Measurements from ENCODE around the gene NNT. TPM values are rescaled to one million over a fixed set of nuclear protein-coding genes. Genes with fewer than 3 reads are reported as not detected.
"Not testable (repeated sequence)": the region's sequence is repeated elsewhere in the genome, so short reads cannot be mapped to it uniquely, and the experiment has no call there.

NNT gene
- total RNA-seq, 2 donors from 2014 or later = 63.2 to 70.6 TPM

GRCh38 chr5:43700601-43701000 lies 97.6 kb downstream of the NNT start:
- Mint-ChIP-seq H3K36me3 (peaks cover 19% of the 10 kb centered on the region), H3K9me3 (peaks cover 4% of the 10 kb centered on the region), H3K4me1 (ENCODE audit: low read depth in 2 of 2) (peaks cover 8 to 19% of the 10 kb centered on the region in 2 donors), H3K27ac (no peak overlapping the region), H3K4me3 (no peak overlapping the region), H3K27me3 (no peaks in the 10 kb centered on the region)
- DNase-seq (ENCODE audit: low spot score) = no peak
- ATAC-seq = no peak

GRCh38 chr5:43701227-43701626 lies 98.2 kb downstream of the NNT start:
- no peak for DNase-seq (ENCODE audit: low spot score)
- H3K27ac Mint-ChIP-seq = no peak overlapping the region
- H3K36me3 Mint-ChIP-seq = peaks cover 13% of the 10 kb centered on the region
- peaks cover 6 to 17% of the 10 kb centered on the region in 2 donors for H3K4me1 Mint-ChIP-seq (ENCODE audit: low read depth in 2 of 2)
- ATAC-seq = no peak
- no peak overlapping the region for H3K4me3 Mint-ChIP-seq
- no peaks in the 10 kb centered on the region for H3K27me3 Mint-ChIP-seq
- H3K9me3 Mint-ChIP-seq = no peaks in the 10 kb centered on the region

- H3K27me3 Mint-ChIP-seq = no peaks in the 10 kb centered on the region
- no peaks in the 10 kb centered on the region for H3K9me3 Mint-ChIP-seq
- H3K4me1 Mint-ChIP-seq (ENCODE audit: low read depth in 2 of 2) = peaks cover 4 to 14% of the 10 kb centered on the region in 2 donors
- H3K4me3 Mint-ChIP-seq = no peak overlapping the region
- no peak for DNase-seq (ENCODE audit: low spot score)
- peaks cover 9% of the 10 kb centered on the region for H3K36me3 Mint-ChIP-seq
- ATAC-seq = no peak
- no peak overlapping the region for H3K27ac Mint-ChIP-seq
Observed at GRCh38 chr5:43702293-43702692, 99.3 kb downstream of the NNT start.

- Mint-ChIP-seq H3K9me3 (no peaks in the 10 kb centered on the region), H3K27ac (no peak overlapping the region), H3K36me3 (peaks cover 8% of the 10 kb centered on the region), H3K4me3 (no peak overlapping the region), H3K27me3 (no peaks in the 10 kb centered on the region), H3K4me1 (ENCODE audit: low read depth in 2 of 2) (peaks cover 0 to 10% of the 10 kb centered on the region in 2 donors)
- DNase-seq (ENCODE audit: low spot score) = no peak
- no peak for ATAC-seq
Observed at GRCh38 chr5:43702815-43703214, 99.8 kb downstream of the NNT start.

- DNase-seq (ENCODE audit: low spot score) (no peak), ATAC-seq (no peak)
- Mint-ChIP-seq H3K27me3 (no peaks in the 10 kb centered on the region), H3K4me1 (ENCODE audit: low read depth in 2 of 2) (peaks cover 0 to 7% of the 10 kb centered on the region in 2 donors), H3K4me3 (no peak overlapping the region), H3K36me3 (peaks cover 8% of the 10 kb centered on the region), H3K27ac (no peak overlapping the region), H3K9me3 (no peaks in the 10 kb centered on the region)
Observed at GRCh38 chr5:43704243-43704642, 101.3 kb downstream of the NNT start.

- not testable (repeated sequence) for H3K4me1 Mint-ChIP-seq (ENCODE audit: low read depth in 2 of 2); H3K4me3 Mint-ChIP-seq; ATAC-seq; H3K27me3 Mint-ChIP-seq; H3K36me3 Mint-ChIP-seq; H3K9me3 Mint-ChIP-seq; H3K27ac Mint-ChIP-seq; DNase-seq (ENCODE audit: low spot score)
Observed at GRCh38 chr5:43706576-43706975, 103.6 kb downstream of the NNT start.

GRCh38 chr5:43711496-43711895 lies 108.5 kb downstream of the NNT start:
- H3K4me3 Mint-ChIP-seq = no peak overlapping the region
- ATAC-seq (no peak), DNase-seq (ENCODE audit: low spot score) (no peak)
- H3K4me1 Mint-ChIP-seq (ENCODE audit: low read depth in 2 of 2) = no peaks in the 10 kb centered on the region
- no peaks in the 10 kb centered on the region for H3K27me3 Mint-ChIP-seq
- no peaks in the 10 kb centered on the region for H3K9me3 Mint-ChIP-seq
- no peaks in the 10 kb centered on the region for H3K36me3 Mint-ChIP-seq
- H3K27ac Mint-ChIP-seq = no peak overlapping the region

- Mint-ChIP-seq H3K36me3 (no peaks in the 10 kb centered on the region), H3K27ac (no peak overlapping the region), H3K9me3 (no peaks in the 10 kb centered on the region), H3K27me3 (no peaks in the 10 kb centered on the region), H3K4me1 (ENCODE audit: low read depth in 2 of 2) (no peaks in the 10 kb centered on the region), H3K4me3 (no peak overlapping the region)
- DNase-seq (ENCODE audit: low spot score) (no peak), ATAC-seq (no peak)
Observed at GRCh38 chr5:43712081-43712480, 109.1 kb downstream of the NNT start.

- H3K27ac Mint-ChIP-seq; H3K4me3 Mint-ChIP-seq; ATAC-seq; DNase-seq (ENCODE audit: low spot score); H3K9me3 Mint-ChIP-seq; H3K27me3 Mint-ChIP-seq; H3K36me3 Mint-ChIP-seq; H3K4me1 Mint-ChIP-seq (ENCODE audit: low read depth in 2 of 2): not testable (repeated sequence)
Observed at GRCh38 chr5:43719783-43720182, 116.8 kb downstream of the NNT start.

- Mint-ChIP-seq H3K27ac (no peak overlapping the region), H3K27me3 (peaks cover 8 to 22% of the 10 kb centered on the region in 2 donors), H3K9me3 (peaks cover 3% of the 10 kb centered on the region), H3K4me1 (ENCODE audit: low read depth in 2 of 2) (no peaks in the 10 kb centered on the region), H3K4me3 (no peak overlapping the region), H3K36me3 (no peaks in the 10 kb centered on the region)
- no peak for DNase-seq (ENCODE audit: low spot score)
- no peak for ATAC-seq
Observed at GRCh38 chr5:43728581-43728980, 125.6 kb downstream of the NNT start.

GRCh38 chr5:43729846-43730478 lies 127.0 kb downstream of the NNT start:
- DNase-seq (ENCODE audit: low spot score) (no peak), ATAC-seq (no peak)
- Mint-ChIP-seq H3K4me3 (no peak overlapping the region), H3K9me3 (no peaks in the 10 kb centered on the region), H3K27ac (no peak overlapping the region), H3K36me3 (no peaks in the 10 kb centered on the region), H3K27me3 (peaks cover 8 to 22% of the 10 kb centered on the region in 2 donors), H3K4me1 (ENCODE audit: low read depth in 2 of 2) (no peaks in the 10 kb centered on the region)

GRCh38 chr5:43730832-43731342 lies 127.9 kb downstream of the NNT start:
- no peaks in the 10 kb centered on the region for H3K36me3 Mint-ChIP-seq

GRCh38 chr5:43731573-43731972 lies 128.6 kb downstream of the NNT start:
- no peaks in the 10 kb centered on the region for H3K36me3 Mint-ChIP-seq
- H3K27ac Mint-ChIP-seq = no peak overlapping the region
- no peak for DNase-seq (ENCODE audit: low spot score)
- no peaks in the 10 kb centered on the region for H3K9me3 Mint-ChIP-seq
- no peak overlapping the region for H3K4me3 Mint-ChIP-seq
- H3K4me1 Mint-ChIP-seq (ENCODE audit: low read depth in 2 of 2) = no peaks in the 10 kb centered on the region
- peaks cover 6 to 22% of the 10 kb centered on the region in 2 donors for H3K27me3 Mint-ChIP-seq
- no peak for ATAC-seq

More at GRCh38 chr5:43730832-43731342, 127.9 kb downstream of the NNT start:
- no peak for ATAC-seq
- Mint-ChIP-seq H3K27ac (no peak overlapping the region), H3K9me3 (no peaks in the 10 kb centered on the region), H3K4me1 (ENCODE audit: low read depth in 2 of 2) (no peaks in the 10 kb centered on the region), H3K27me3 (peaks cover 6 to 22% of the 10 kb centered on the region in 2 donors), H3K4me3 (no peak overlapping the region)
- no peak for DNase-seq (ENCODE audit: low spot score)

- H3K4me3 Mint-ChIP-seq; ATAC-seq; H3K27me3 Mint-ChIP-seq; H3K9me3 Mint-ChIP-seq; H3K27ac Mint-ChIP-seq; H3K36me3 Mint-ChIP-seq; DNase-seq (ENCODE audit: low spot score); H3K4me1 Mint-ChIP-seq (ENCODE audit: low read depth in 2 of 2): not testable (repeated sequence)
Observed at GRCh38 chr5:43745923-43746548, 143.1 kb downstream of the NNT start.
